Measurements from ENCODE around the gene TCF3. TPM values are rescaled to one million over a fixed set of nuclear protein-coding genes. Genes with fewer than 3 reads are reported as not detected.

TCF3 gene
- total RNA-seq, 1 donor from 2014 or later, result 44.4 TPM

- DNase-seq (ENCODE audit: low spot score), result no peak
Measured at GRCh38 chr19:1567116-1567847, 85.1 kb downstream of the TCF3 start.

- no peak for DNase-seq (ENCODE audit: low spot score)
Measured at GRCh38 chr19:1566392-1567115, 85.9 kb downstream of the TCF3 start.

GRCh38 chr19:1563251-1563650 lies 89.2 kb downstream of the TCF3 start:
- DNase-seq (ENCODE audit: low spot score), result no peak

GRCh38 chr19:1561236-1561842 lies 91.1 kb downstream of the TCF3 start:
- no peak for DNase-seq (ENCODE audit: low spot score)

GRCh38 chr19:1560286-1560882 lies 92.0 kb downstream of the TCF3 start:
- DNase-seq (ENCODE audit: low spot score), result no peak

Other genes with a start within 250 kb of the TCF3 start
- gene DAZAP1, start 245.0 kb downstream of the TCF3 start, total RNA-seq, result 110 TPM
- gene RPS15, start 214.2 kb downstream of the TCF3 start, total RNA-seq, result 909 TPM
- gene APC2, start 202.5 kb downstream of the TCF3 start, total RNA-seq, result 0.10 TPM
- gene C19orf25, start 173.4 kb downstream of the TCF3 start, total RNA-seq, result 21.6 TPM
- gene PCSK4, start 162.3 kb downstream of the TCF3 start, total RNA-seq, result 0.96 TPM
- gene REEP6, start 161.4 kb downstream of the TCF3 start, total RNA-seq, result 7.4 TPM
- gene ADAMTSL5, start 139.6 kb downstream of the TCF3 start, total RNA-seq, result 1.8 TPM
- not detected for gene PLK5, start 128.5 kb downstream of the TCF3 start, total RNA-seq
- gene MEX3D, start 84.3 kb downstream of the TCF3 start, total RNA-seq, result 20.5 TPM
- gene MBD3, start 59.8 kb downstream of the TCF3 start, total RNA-seq, result 65.0 TPM
- gene UQCR11, start 47.2 kb downstream of the TCF3 start, total RNA-seq, result 239 TPM
- gene ONECUT3, start 100.9 kb upstream of the TCF3 start, total RNA-seq, result not detected
- 0.80 TPM for gene ATP8B3, start 159.7 kb upstream of the TCF3 start, total RNA-seq
- gene REXO1, start 195.9 kb upstream of the TCF3 start, total RNA-seq, result 34.0 TPM
- 19.0 TPM for gene KLF16, start 211.0 kb upstream of the TCF3 start, total RNA-seq
- 67.2 TPM for gene ABHD17A, start 232.9 kb upstream of the TCF3 start, total RNA-seq

All from mesenteric fat pad (tissue), 1 donor.